Activated gamma-delta T cell treated with anti-CD3 and anti-CD28 coated beads, Interleukin-2, amount 50 U/mL, for 16 hours (primary cell): ENCODE measurements around the gene MYBPH.

Source experiments
- DNase-seq: peaks from one replicate; pipeline ENCODE4 v3.0.0-alpha.2; 2020; ENCODE audit warnings: low read depth

The MYBPH gene

GRCh38 chr1:203175237-203175826 lies at the start of gene MYBPH:
TSS of gene MYBPH (minus strand) at chr1:203175826. CDS start at chr1:203175755, 71 bp downstream.
- no peak for DNase-seq

GRCh38 chr1:203225071-203225470 lies 49.4 kb upstream of the MYBPH start:
- DNase-seq: no peak

GRCh38 chr1:203223012-203223775 lies 47.6 kb upstream of the MYBPH start:
- DNase-seq: no peak

- DNase-seq: no peak
Observed at GRCh38 chr1:203219934-203220333, 44.3 kb upstream of the MYBPH start.

GRCh38 chr1:203219171-203219570 lies 43.5 kb upstream of the MYBPH start:
- no peak for DNase-seq

GRCh38 chr1:203217668-203218067 lies 42.0 kb upstream of the MYBPH start:
- no peak for DNase-seq

GRCh38 chr1:203217139-203217655 lies 41.6 kb upstream of the MYBPH start:
- DNase-seq: no peak

GRCh38 chr1:203216274-203217138 lies 40.9 kb upstream of the MYBPH start:
- DNase-seq: peak; percentile 41

GRCh38 chr1:203215573-203215972 lies 39.9 kb upstream of the MYBPH start:
- no peak for DNase-seq

- DNase-seq: no peak
Observed at GRCh38 chr1:203214871-203215270, 39.2 kb upstream of the MYBPH start.

GRCh38 chr1:203213126-203213525 lies 37.5 kb upstream of the MYBPH start:
- no peak for DNase-seq

GRCh38 chr1:203211812-203212211 lies 36.2 kb upstream of the MYBPH start:
- no peak for DNase-seq

- DNase-seq: no peak
Observed at GRCh38 chr1:203210988-203211387, 35.4 kb upstream of the MYBPH start.

GRCh38 chr1:203210350-203210749 lies 34.7 kb upstream of the MYBPH start:
- DNase-seq: no peak

- DNase-seq: no peak
Observed at GRCh38 chr1:203208181-203208580, 32.6 kb upstream of the MYBPH start.

GRCh38 chr1:203207751-203208150 lies 32.1 kb upstream of the MYBPH start:
- DNase-seq: no peak

- DNase-seq: no peak
Observed at GRCh38 chr1:203206129-203206687, 30.6 kb upstream of the MYBPH start.

- DNase-seq: no peak
Observed at GRCh38 chr1:203204756-203205155, 29.1 kb upstream of the MYBPH start.

- DNase-seq: no peak
Observed at GRCh38 chr1:203202431-203203245, 27.0 kb upstream of the MYBPH start.

- no peak for DNase-seq
Observed at GRCh38 chr1:203201516-203202205, 26.0 kb upstream of the MYBPH start.

GRCh38 chr1:203200916-203201315 lies 25.3 kb upstream of the MYBPH start:
- no peak for DNase-seq
